MM.1S (cell line): ENCODE results near the gene WSB2.
"Not testable (repeated sequence)": the region's sequence is repeated elsewhere in the genome, so short reads cannot be mapped to it uniquely, and the experiment has no call there.

Experiments
- EZH2phosphoT487 ChIP-seq: fragments of 300-600 bp; sonication (generic); IDR thresholded peaks from 2 replicates; pipeline ENCODE4 v1.6.1; 2018; ENCODE audit warnings: antibody characterized with exemption, low read length
- TF ChIP-seq, protein P1 (sequence below): fragments of 300-600 bp; sonication (generic); IDR thresholded peaks from 2 replicates; pipeline ENCODE4 v1.5.1; 2016; ENCODE audit warnings: antibody characterized with exemption, low read length, mixed read lengths

DNA sequence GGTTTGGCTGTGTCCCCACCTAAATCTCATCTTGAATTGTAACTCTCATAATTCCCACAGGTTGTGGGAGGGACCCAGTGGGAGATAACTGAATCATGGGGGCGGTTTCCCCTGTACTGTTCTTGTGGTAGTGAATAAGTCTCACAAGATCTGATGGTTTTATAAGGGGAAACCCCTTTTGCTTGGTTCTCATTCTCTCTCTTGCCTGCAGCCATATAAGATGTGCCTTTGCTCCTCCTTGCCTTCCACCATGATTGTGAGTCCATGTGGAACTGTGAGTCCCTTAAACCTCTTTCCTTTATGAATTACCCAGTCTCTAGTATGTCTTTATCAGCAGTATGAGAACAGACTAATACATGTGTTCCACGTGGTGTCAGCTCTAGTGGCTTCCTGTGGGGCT lies 61.2 kb downstream of the WSB2 start:
- TF ChIP-seq, protein P1, sequence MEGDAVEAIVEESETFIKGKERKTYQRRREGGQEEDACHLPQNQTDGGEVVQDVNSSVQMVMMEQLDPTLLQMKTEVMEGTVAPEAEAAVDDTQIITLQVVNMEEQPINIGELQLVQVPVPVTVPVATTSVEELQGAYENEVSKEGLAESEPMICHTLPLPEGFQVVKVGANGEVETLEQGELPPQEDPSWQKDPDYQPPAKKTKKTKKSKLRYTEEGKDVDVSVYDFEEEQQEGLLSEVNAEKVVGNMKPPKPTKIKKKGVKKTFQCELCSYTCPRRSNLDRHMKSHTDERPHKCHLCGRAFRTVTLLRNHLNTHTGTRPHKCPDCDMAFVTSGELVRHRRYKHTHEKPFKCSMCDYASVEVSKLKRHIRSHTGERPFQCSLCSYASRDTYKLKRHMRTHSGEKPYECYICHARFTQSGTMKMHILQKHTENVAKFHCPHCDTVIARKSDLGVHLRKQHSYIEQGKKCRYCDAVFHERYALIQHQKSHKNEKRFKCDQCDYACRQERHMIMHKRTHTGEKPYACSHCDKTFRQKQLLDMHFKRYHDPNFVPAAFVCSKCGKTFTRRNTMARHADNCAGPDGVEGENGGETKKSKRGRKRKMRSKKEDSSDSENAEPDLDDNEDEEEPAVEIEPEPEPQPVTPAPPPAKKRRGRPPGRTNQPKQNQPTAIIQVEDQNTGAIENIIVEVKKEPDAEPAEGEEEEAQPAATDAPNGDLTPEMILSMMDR, result not testable (repeated sequence)
- TF ChIP-seq EZH2phosphoT487, result not testable (repeated sequence)
